HG03469 (cell line): Measurements from ENCODE around the gene SH2D7.

Source experiments
- ATAC-seq: cut with Tn5 transposase; IDR thresholded peaks from one replicate; pipeline ENCODE4 v1.9.1; 2021; ENCODE audit warnings: mild to moderate bottlenecking, moderate library complexity, moderate number of reproducible peaks; ENCODE audit not compliant: unreplicated experiment

The SH2D7 gene

GRCh38 chr15:78077871-78078210, 14.5 kb upstream of the SH2D7 start:
- no peak for ATAC-seq

- ATAC-seq = no peak
Observed at GRCh38 chr15:78079298-78080087, 12.9 kb upstream of the SH2D7 start.

GRCh38 chr15:78080088-78080460, 12.3 kb upstream of the SH2D7 start:
- no peak for ATAC-seq

- no peak for ATAC-seq
Observed at GRCh38 chr15:78082106-78082742, 10.1 kb upstream of the SH2D7 start.

GRCh38 chr15:78082743-78083110, 9.6 kb upstream of the SH2D7 start:
- ATAC-seq = no peak

- ATAC-seq = no peak
Observed at GRCh38 chr15:78083186-78083585, 9.2 kb upstream of the SH2D7 start.

GRCh38 chr15:78083687-78084448, 8.5 kb upstream of the SH2D7 start:
- no peak for ATAC-seq

GRCh38 chr15:78084449-78084750, 8.0 kb upstream of the SH2D7 start:
- no peak for ATAC-seq

- no peak for ATAC-seq
Observed at GRCh38 chr15:78085928-78086327, 6.4 kb upstream of the SH2D7 start.

GRCh38 chr15:78087951-78088772, 4.2 kb upstream of the SH2D7 start:
- no peak for ATAC-seq

- ATAC-seq = no peak
Observed at GRCh38 chr15:78088773-78089080, 3.6 kb upstream of the SH2D7 start.

- ATAC-seq = no peak
Observed at GRCh38 chr15:78090422-78091063, 1.8 kb upstream of the SH2D7 start.

GRCh38 chr15:78093242-78094020, 1.1 kb downstream of the SH2D7 start:
- no peak for ATAC-seq

- ATAC-seq = no peak
Observed at GRCh38 chr15:78097667-78098066, 5.3 kb downstream of the SH2D7 start.

- no peak for ATAC-seq
Observed at GRCh38 chr15:78098131-78098755, 5.9 kb downstream of the SH2D7 start.

- no peak for ATAC-seq
Observed at GRCh38 chr15:78100886-78101285, 8.5 kb downstream of the SH2D7 start.

- ATAC-seq = no peak
Observed at GRCh38 chr15:78101423-78102105, 9.2 kb downstream of the SH2D7 start.

GRCh38 chr15:78102211-78102610, 9.8 kb downstream of the SH2D7 start:
- no peak for ATAC-seq

- ATAC-seq = no peak
Observed at GRCh38 chr15:78102741-78103140, 10.4 kb downstream of the SH2D7 start.
